ENCODE measurements around the gene FCN2. TPM values are rescaled to one million over a fixed set of nuclear protein-coding genes. Genes with fewer than 3 reads are reported as not detected.

The FCN2 gene
- total RNA-seq, 2 donors from 2014 or later = not detected

- ATAC-seq = no peak
- intact Hi-C loops (cut with DNase I) = no loop called here
- no peaks in the 10 kb centered on the region for H3K9me3 ChIP-seq
- no peaks in the 10 kb centered on the region for H3K4me1 ChIP-seq
- WGBS, 2 donors = 78 to 81% methylated on average over 5 to 11 of the region's 11 CpGs
- TF ChIP-seq POLR2A (IDR thresholded peaks at IDR 0.05) = no peak
- TF ChIP-seq, protein P1, sequence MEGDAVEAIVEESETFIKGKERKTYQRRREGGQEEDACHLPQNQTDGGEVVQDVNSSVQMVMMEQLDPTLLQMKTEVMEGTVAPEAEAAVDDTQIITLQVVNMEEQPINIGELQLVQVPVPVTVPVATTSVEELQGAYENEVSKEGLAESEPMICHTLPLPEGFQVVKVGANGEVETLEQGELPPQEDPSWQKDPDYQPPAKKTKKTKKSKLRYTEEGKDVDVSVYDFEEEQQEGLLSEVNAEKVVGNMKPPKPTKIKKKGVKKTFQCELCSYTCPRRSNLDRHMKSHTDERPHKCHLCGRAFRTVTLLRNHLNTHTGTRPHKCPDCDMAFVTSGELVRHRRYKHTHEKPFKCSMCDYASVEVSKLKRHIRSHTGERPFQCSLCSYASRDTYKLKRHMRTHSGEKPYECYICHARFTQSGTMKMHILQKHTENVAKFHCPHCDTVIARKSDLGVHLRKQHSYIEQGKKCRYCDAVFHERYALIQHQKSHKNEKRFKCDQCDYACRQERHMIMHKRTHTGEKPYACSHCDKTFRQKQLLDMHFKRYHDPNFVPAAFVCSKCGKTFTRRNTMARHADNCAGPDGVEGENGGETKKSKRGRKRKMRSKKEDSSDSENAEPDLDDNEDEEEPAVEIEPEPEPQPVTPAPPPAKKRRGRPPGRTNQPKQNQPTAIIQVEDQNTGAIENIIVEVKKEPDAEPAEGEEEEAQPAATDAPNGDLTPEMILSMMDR (IDR thresholded peaks at IDR 0.05) = no peak
- H3K4me3 ChIP-seq = no peak overlapping the region
- H3K27ac ChIP-seq = no peak overlapping the region
- DNase-seq = no peak
- no peaks in the 10 kb centered on the region for H3K27me3 ChIP-seq
- H3K36me3 ChIP-seq (replicated peaks in 1 of 2; ENCODE audit: insufficient read depth in 1 of 2, low read depth in 2 of 2) = no peaks in the 10 kb centered on the region
Observed at GRCh38 chr9:134886413-134886913, 5.9 kb downstream of the FCN2 start.

GRCh38 chr9:134887219-134887618 lies 6.6 kb downstream of the FCN2 start:
- no peaks in the 10 kb centered on the region for H3K4me1 ChIP-seq
- no peaks in the 10 kb centered on the region for H3K9me3 ChIP-seq
- no peak for TF ChIP-seq POLR2A (IDR thresholded peaks at IDR 0.05)
- TF ChIP-seq, protein P1 (IDR thresholded peaks at IDR 0.05) = no peak
- no peaks in the 10 kb centered on the region for H3K36me3 ChIP-seq (replicated peaks in 1 of 2; ENCODE audit: insufficient read depth in 1 of 2, low read depth in 2 of 2)
- ATAC-seq (no peak), DNase-seq (no peak)
- no peak overlapping the region for H3K27ac ChIP-seq
- intact Hi-C loops (cut with DNase I) = no loop called here
- 78 to 80% methylated on average over 9 to 10 of the region's 10 CpGs for WGBS, 2 donors
- no peak overlapping the region for H3K4me3 ChIP-seq
- no peaks in the 10 kb centered on the region for H3K27me3 ChIP-seq

- intact Hi-C loops (cut with DNase I) = no loop called here
- H3K9me3 ChIP-seq = no peaks in the 10 kb centered on the region
- 48 to 57% methylated on average over 17 to 27 of the region's 27 CpGs for WGBS, 2 donors
- H3K4me3 ChIP-seq = no peak overlapping the region
- TF ChIP-seq, protein P1 (IDR thresholded peaks at IDR 0.05) = no peak
- no peak for TF ChIP-seq POLR2A (IDR thresholded peaks at IDR 0.05)
- no peaks in the 10 kb centered on the region for H3K27me3 ChIP-seq
- H3K36me3 ChIP-seq (replicated peaks in 1 of 2; ENCODE audit: insufficient read depth in 1 of 2, low read depth in 2 of 2) = no peaks in the 10 kb centered on the region
- ATAC-seq (no peak), DNase-seq (no peak)
- no peaks in the 10 kb centered on the region for H3K4me1 ChIP-seq
- H3K27ac ChIP-seq = no peak overlapping the region
Observed at GRCh38 chr9:134887686-134888602, 7.3 kb downstream of the FCN2 start.

GRCh38 chr9:134888603-134889190 lies 8.1 kb downstream of the FCN2 start:
- no peak for TF ChIP-seq POLR2A (IDR thresholded peaks at IDR 0.05)
- TF ChIP-seq, protein P1 (IDR thresholded peaks at IDR 0.05) = no peak
- no peaks in the 10 kb centered on the region for H3K36me3 ChIP-seq (replicated peaks in 1 of 2; ENCODE audit: insufficient read depth in 1 of 2, low read depth in 2 of 2)
- DNase-seq (no peak), ATAC-seq (no peak)
- no peaks in the 10 kb centered on the region for H3K27me3 ChIP-seq
- no peak overlapping the region for H3K4me3 ChIP-seq
- no peak overlapping the region for H3K27ac ChIP-seq
- intact Hi-C loops (cut with DNase I) = no loop called here
- H3K9me3 ChIP-seq = no peaks in the 10 kb centered on the region
- H3K4me1 ChIP-seq = no peaks in the 10 kb centered on the region
- WGBS, 2 donors = 63 to 67% methylated on average over 9 to 14 of the region's 14 CpGs

Data from body of pancreas (tissue), 4 donors.